OCI-LY1 (cell line): Measurements from ENCODE around the gene C2CD4D.
"Not testable (repeated sequence)": the region's sequence is repeated elsewhere in the genome, so short reads cannot be mapped to it uniquely, and the experiment has no call there.

Experiments used
- CTCF ChIP-seq: fragments of 200-600 bp; sonication (generic), shearing (Covaris generic); IDR thresholded peaks from 2 replicates; pipeline ENCODE4 v1.5.1; 2017; ENCODE audit warnings: mild to moderate bottlenecking, antibody characterized with exemption, low read length, moderate library complexity, mixed read lengths
- EZH2 ChIP-seq: fragments of 200-600 bp; sonication (generic), shearing (Covaris generic); IDR thresholded peaks from 2 replicates; pipeline ENCODE4 v1.8.0; 2017; ENCODE audit warnings: borderline replicate concordance, mixed run types, mild to moderate bottlenecking, antibody characterized with exemption, low read length, moderate library complexity, mixed read lengths

GRCh38 chr1:151872776-151873175 is 33.2 kb upstream of the C2CD4D start:
- not testable (repeated sequence) for TF ChIP-seq CTCF, EZH2
